HG03135 (cell line): ENCODE results near the gene CMTM7.

ENCODE experiments used
- ATAC-seq: cut with Tn5 transposase; IDR thresholded peaks from one replicate; pipeline ENCODE4 v1.9.1; 2021; ENCODE audit warnings: mild to moderate bottlenecking, moderate library complexity; ENCODE audit not compliant: unreplicated experiment

CMTM7 gene

DNA sequence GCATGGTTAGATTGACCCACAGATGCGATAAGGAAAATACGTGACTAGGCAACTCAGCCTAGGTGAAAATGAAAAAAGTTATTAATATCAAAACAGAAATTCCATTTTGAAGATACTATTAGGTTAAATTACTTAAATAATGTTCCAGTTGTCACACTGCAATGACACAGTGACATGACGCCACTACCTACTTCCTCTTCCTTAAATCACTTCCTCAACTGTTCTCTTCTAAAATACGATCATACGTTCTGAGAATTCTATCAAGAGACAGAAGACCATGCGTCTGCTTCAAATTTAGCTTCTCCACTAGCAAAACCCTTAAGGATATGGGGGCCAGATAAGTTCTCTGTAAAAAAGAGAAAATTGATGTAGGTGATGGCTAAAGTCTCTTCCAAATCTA lies 92.8 kb downstream of the CMTM7 start:
- no peak for ATAC-seq

DNA sequence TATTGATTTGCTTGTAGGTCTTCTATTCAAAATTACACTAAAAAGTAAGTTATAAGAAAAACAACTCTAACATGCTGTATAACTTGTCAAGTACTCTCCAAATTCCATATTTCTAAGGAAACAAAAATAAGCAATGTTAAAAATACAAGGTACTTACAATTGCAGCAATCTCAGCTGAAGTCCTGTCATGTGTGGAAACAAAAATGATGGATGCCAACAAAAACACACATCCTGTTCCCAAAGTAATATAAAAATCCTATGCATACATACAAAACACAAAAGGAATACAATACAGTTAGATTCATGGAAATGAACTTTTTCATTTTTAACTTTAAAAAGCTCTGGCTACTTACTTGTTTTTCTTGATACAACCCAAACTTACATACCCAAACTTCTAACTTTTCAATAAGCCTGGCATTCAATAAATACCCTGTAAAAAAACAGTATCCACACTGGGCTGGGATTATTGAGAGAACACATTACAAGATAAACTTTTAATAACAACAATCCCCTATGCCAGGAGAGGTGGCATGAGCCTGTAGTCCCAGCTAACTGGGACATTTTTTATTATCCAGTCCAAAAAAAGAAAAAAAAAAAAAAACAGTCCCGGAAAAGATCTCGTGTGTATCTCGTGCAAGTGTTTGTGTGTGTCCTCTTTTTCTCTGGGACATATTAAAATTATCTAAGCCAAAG lies 96.3 kb downstream of the CMTM7 start:
- ATAC-seq: no peak

- no peak for ATAC-seq
Observed at GRCh38 chr3:32488474-32489008, 96.9 kb downstream of the CMTM7 start.

- no peak for ATAC-seq
Observed at GRCh38 chr3:32492684-32493436, 101.2 kb downstream of the CMTM7 start.

DNA sequence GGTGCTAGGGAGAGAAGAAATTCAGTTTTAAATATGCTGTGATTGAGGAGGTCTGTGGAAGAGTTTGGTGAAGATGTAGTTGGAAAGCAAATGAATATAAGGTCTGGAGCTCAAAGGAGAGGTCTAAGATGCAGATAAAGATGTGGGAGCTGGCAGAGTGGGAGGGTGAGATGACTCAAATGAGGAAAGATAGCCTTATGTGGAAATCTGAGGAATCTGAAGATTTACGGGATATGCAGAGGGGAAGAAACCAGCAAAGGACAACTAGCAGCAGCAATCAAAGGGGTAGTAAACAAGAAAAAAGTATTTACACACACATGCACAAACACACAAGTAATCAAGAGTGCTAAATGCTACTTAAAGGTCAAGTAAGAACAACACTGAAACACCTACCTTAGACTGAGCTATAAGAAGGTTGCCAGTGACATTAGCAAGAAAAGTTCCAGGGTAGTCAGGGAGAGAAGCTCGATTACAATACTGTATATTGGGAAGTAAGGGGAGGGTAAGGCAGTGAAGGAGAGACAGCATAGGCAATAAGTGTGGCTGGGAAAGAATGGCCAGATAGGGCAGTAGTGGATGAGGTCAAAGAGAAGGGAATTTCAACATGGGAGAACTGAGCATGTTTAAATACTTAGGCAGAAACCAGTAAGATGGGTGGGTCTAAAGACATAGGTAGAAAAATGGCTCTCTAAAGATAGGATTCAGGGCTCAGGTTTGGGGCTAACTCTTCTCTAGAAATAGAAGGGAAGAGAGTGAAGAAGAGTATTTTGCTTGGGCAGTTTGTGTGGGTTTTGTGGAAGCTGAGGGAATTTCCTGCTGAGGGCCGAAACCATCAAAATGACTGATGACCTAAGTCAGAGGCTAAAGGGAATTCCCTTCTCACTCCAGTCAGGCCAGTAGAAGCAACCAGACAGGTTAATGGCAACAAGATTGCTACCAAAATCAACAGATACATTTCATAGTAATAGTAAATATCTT lies 102.1 kb downstream of the CMTM7 start:
- ATAC-seq: peak; percentile 68

GRCh38 chr3:32495085-32495484 lies 103.4 kb downstream of the CMTM7 start:
- ATAC-seq: no peak

DNA sequence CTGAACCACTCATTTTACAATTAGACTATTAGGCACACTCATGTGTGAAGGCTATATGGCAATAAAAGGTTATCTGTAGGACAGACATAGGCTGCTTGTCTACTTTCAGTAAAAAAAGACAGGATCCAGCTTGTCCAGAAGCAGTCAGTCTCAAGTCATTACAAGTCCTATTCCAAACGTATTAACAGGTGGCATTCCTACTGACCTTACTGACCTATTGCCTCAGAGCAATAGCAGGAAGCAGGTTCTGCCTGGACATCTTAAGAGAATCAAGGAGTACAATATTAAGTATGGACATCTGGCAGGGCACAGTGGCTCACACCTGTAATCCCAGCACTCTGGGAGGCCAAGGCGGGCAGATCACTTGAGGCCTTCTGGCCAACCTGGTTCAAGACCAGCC lies 104.0 kb downstream of the CMTM7 start:
- ATAC-seq: no peak

GRCh38 chr3:32498252-32498651 lies 106.6 kb downstream of the CMTM7 start:
- ATAC-seq: no peak

GRCh38 chr3:32498992-32499391 lies 107.3 kb downstream of the CMTM7 start:
- ATAC-seq: no peak

- no peak for ATAC-seq
Observed at GRCh38 chr3:32499585-32499984, 107.9 kb downstream of the CMTM7 start.

- ATAC-seq: no peak
Observed at GRCh38 chr3:32500231-32500630, 108.6 kb downstream of the CMTM7 start.

GRCh38 chr3:32500880-32501782 lies 109.5 kb downstream of the CMTM7 start:
- no peak for ATAC-seq

DNA sequence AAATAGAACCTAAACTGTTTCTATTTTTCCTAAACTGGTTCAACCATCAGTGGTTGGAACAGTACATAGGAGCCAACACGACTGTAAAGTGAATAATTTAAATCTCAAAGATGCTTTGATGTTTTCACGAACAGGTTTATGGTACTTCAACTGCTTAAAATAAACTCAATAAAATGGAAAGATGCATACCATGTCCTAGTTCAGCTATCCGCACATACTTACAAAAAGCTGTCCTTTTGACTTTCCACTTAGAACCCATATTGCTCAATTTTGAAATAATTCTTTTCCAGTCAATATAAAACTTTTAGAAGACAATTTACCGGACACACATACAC lies 110.1 kb downstream of the CMTM7 start:
- ATAC-seq: no peak

DNA sequence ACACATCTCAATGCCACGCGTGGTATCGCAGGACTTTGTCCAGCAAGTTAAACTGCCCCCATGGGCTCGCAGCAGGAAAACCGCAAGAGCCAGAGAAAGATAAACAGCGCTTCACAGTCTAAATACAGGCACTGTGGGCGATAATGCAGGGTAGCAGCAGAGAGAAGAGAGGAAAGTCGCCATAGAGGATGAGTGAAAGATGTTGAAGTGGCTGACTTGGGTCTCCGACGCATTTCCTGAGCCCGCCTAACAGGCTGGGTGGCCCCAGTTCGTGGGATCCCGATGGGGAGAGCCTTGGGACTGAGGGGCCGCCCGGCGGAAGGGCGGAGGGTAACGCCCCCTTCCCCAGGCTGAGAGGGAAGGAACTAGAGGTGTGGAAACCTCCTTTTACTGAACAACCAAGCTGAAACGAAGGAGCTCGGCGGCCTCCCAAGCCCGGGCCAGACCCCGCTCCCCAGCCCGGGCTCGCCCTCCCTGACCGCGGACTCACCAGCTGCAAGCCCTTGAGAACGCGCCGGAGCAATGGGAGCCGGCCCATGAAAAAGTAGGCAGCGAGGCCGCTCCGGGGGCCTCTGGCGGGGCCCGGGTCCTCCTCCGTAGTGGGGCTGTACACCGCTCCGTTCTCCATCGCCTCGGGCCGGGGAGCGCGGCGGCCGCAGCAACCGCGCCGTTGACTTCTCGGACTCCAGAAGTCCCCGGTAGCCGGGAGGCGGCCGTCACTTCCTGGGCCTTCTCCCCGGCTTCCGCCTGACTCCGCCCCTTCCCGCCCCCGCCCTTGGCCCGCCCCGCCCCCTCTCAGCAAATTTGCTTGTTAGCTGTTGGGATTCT lies 110.7 kb downstream of the CMTM7 start, which contains the start of gene CMTM6:
TSS of gene CMTM6 (minus strand) at position 735 of the 828 bp plus-strand sequence. CDS start at position 628, 107 bp downstream.
- ATAC-seq: peak; percentile 72

GRCh38 chr3:32502946-32503286 lies 111.3 kb downstream of the CMTM7 start:
- peak; percentile 8 for ATAC-seq
